HEK293 (cell line): ENCODE results near the gene PPP1R14C.
A peak's percentile ranks its signal among the peaks of the same experiment; 100 is the strongest.

Experiments used
- CTCF ChIA-PET: fragments of 350-600 bp; formaldehyde crosslinking; extraction: SDS; loops from one replicate; lab custom pipeline; 2021; ENCODE audit warnings: antibody characterized with exemption; lab: Yijun Ruan, JAX
- POLR2A ChIA-PET: fragments of 300-600 bp; formaldehyde crosslinking; extraction: SDS; loops from one replicate; lab custom pipeline; 2020; ENCODE audit warnings: antibody characterized with exemption, inconsistent platforms; lab: Yijun Ruan, JAX
- H3K27ac ChIP-seq: fragments of 200-500 bp; sonication (Bioruptor generic); 2 replicates; pipeline ENCODE4 v1.5.1; 2014; ENCODE audit warnings: low read depth, low read length, control low read depth, inconsistent platforms; ENCODE audit errors: extremely low read depth
- H3K36me3 ChIP-seq, 2 experiments: fragments of 200-500 bp in 1 of 2; sonication (Bioruptor generic) in 1 of 2; 1 replicate in 1 of 2; 2 replicates in 1 of 2; pipeline ENCODE4 v1.5.1; 2014 to 2017; ENCODE audit warnings: inconsistent platforms in 2 of 2, low read length in 2 of 2; ENCODE audit not compliant: control insufficient read depth in 2 of 2, insufficient read depth in 1 of 2
- H3K4me1 ChIP-seq: fragments of 200-500 bp; sonication (Bioruptor generic); 2 replicates; pipeline ENCODE4 v1.5.1; 2014; ENCODE audit warnings: mild to moderate bottlenecking, low read length, inconsistent platforms; ENCODE audit not compliant: control insufficient read depth, insufficient read depth
- H3K4me3 ChIP-seq: 2 replicates; pipeline ENCODE4 v1.5.1; 2011; ENCODE audit warnings: low read depth, mild to moderate bottlenecking, control low read depth, low read length, moderate library complexity
- H3K9me3 ChIP-seq: fragments of 200-500 bp; sonication (Bioruptor generic); 2 replicates; pipeline ENCODE4 v1.5.1; 2014; ENCODE audit warnings: low read depth, low read length, inconsistent platforms; ENCODE audit not compliant: control insufficient read depth, insufficient read depth
- BCL11A ChIP-seq: fragments of 450-650 bp; formaldehyde crosslinking; IDR thresholded peaks from 2 replicates; pipeline ENCODE4 v1.5.1; 2016; ENCODE audit warnings: low read depth, missing biosample characterization, missing genetic modification characterization
- EGR2 ChIP-seq: fragments of 450-650 bp; formaldehyde crosslinking; IDR thresholded peaks from 2 replicates; pipeline ENCODE4 v1.5.1; 2016; ENCODE audit warnings: low read depth, missing biosample characterization, missing genetic modification characterization
- GLI2 ChIP-seq: fragments of 450-650 bp; formaldehyde crosslinking; IDR thresholded peaks from 2 replicates; pipeline ENCODE4; 2017; ENCODE audit warnings: missing biosample characterization, missing genetic modification characterization, low read depth, borderline replicate concordance
- KLF1 ChIP-seq: fragments of 450-650 bp; formaldehyde crosslinking; IDR thresholded peaks from 2 replicates; pipeline ENCODE4 v1.5.1; 2016; ENCODE audit warnings: missing biosample characterization, missing genetic modification characterization
- KLF8 ChIP-seq: fragments of 450-650 bp; formaldehyde crosslinking; IDR thresholded peaks from 2 replicates; pipeline ENCODE4 v1.5.1; 2016; ENCODE audit warnings: missing biosample characterization, missing genetic modification characterization
- KLF9 ChIP-seq: fragments of 450-650 bp; formaldehyde crosslinking; IDR thresholded peaks from 2 replicates; pipeline ENCODE4 v1.5.1; 2016; ENCODE audit warnings: missing biosample characterization, missing genetic modification characterization, low read depth
- OSR2 ChIP-seq: fragments of 450-650 bp; formaldehyde crosslinking; IDR thresholded peaks from 2 replicates; pipeline ENCODE4 v1.5.1; 2016; ENCODE audit warnings: missing biosample characterization, missing genetic modification characterization
- ZBTB17 ChIP-seq: fragments of 450-650 bp; formaldehyde crosslinking; IDR thresholded peaks from 2 replicates; pipeline ENCODE4 v1.5.1; 2016; ENCODE audit warnings: missing biosample characterization, missing genetic modification characterization
- ZBTB8A ChIP-seq: fragments of 450-650 bp; formaldehyde crosslinking; IDR thresholded peaks from 2 replicates; pipeline ENCODE4 v1.5.1; 2016; ENCODE audit warnings: missing biosample characterization, missing genetic modification characterization
- ZNF146 ChIP-seq: fragments of 450-650 bp; formaldehyde crosslinking; IDR thresholded peaks from 2 replicates; pipeline ENCODE4 v1.5.1; 2016; ENCODE audit warnings: missing biosample characterization, missing genetic modification characterization
- ZNF157 ChIP-seq: fragments of 450-650 bp; formaldehyde crosslinking; IDR thresholded peaks from 2 replicates; pipeline ENCODE4 v1.5.1; 2016; ENCODE audit warnings: missing biosample characterization, missing genetic modification characterization
- ZNF423 ChIP-seq: fragments of 450-650 bp; formaldehyde crosslinking; IDR thresholded peaks from 2 replicates; pipeline ENCODE4 v1.5.1; 2016; ENCODE audit warnings: missing biosample characterization, missing genetic modification characterization
- ZNF514 ChIP-seq: fragments of 450-650 bp; formaldehyde crosslinking; IDR thresholded peaks from 2 replicates; pipeline ENCODE4 v1.5.1; 2016; ENCODE audit warnings: missing biosample characterization, missing genetic modification characterization
- ZNF521 ChIP-seq: fragments of 450-650 bp; formaldehyde crosslinking; IDR thresholded peaks from 2 replicates; pipeline ENCODE4 v1.5.1; 2017; ENCODE audit warnings: missing biosample characterization, mild to moderate bottlenecking, missing genetic modification characterization
- ZNF610 ChIP-seq: fragments of 450-650 bp; formaldehyde crosslinking; IDR thresholded peaks from 2 replicates; pipeline ENCODE4 v1.5.1; 2016; ENCODE audit warnings: missing biosample characterization, missing genetic modification characterization, borderline replicate concordance
- ZNF664 ChIP-seq: fragments of 450-650 bp; formaldehyde crosslinking; IDR thresholded peaks from 2 replicates; pipeline ENCODE4 v1.5.1; 2016; ENCODE audit warnings: missing biosample characterization, missing genetic modification characterization
- TF ChIP-seq, protein P1 (sequence below): fragments of 450-650 bp; formaldehyde crosslinking; IDR thresholded peaks from 2 replicates; pipeline ENCODE4 v1.5.1; 2017; ENCODE audit warnings: missing biosample characterization, missing genetic modification characterization
- TF ChIP-seq, protein P2 (sequence below): fragments of 450-650 bp; formaldehyde crosslinking; IDR thresholded peaks from 2 replicates; pipeline ENCODE4 v1.5.1; 2017; ENCODE audit warnings: missing biosample characterization, missing genetic modification characterization
- TF ChIP-seq, protein P3 (sequence below): fragments of 450-650 bp; formaldehyde crosslinking; IDR thresholded peaks from 2 replicates; pipeline ENCODE4 v1.5.1; 2016; ENCODE audit warnings: missing biosample characterization, missing genetic modification characterization
- TF ChIP-seq, protein P4 (sequence below): fragments of 450-650 bp; formaldehyde crosslinking; IDR thresholded peaks from 2 replicates; pipeline ENCODE4 v1.5.1; 2016; ENCODE audit warnings: missing biosample characterization, missing genetic modification characterization, low read depth
- TF ChIP-seq, protein P5 (sequence below): fragments of 450-650 bp; formaldehyde crosslinking; IDR thresholded peaks from 2 replicates; pipeline ENCODE4 v1.5.1; 2016; ENCODE audit warnings: missing biosample characterization, missing genetic modification characterization, borderline replicate concordance

Gene PPP1R14C

DNA sequence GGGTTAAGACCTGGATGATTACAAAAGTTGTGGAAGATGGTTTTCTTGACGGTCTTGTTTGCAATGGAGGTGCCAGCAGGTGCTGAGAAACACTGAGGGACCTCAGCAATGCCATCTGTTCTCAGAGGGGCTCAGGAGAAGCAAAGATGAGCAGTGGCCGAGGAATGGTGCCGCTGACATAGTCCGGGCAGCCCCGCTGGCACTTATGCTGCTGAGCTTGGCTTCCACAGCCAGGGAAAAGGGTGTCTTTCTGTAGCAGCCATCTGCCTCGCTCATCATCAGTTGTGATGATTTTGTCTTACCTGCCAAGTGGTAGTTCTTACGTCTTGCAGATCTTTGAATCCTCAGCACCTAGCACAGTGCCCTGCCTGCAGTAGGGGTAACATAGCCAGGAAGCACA, 55.7 kb downstream of the PPP1R14C start (continued):
- TF ChIP-seq ZBTB8A (tag by site-specific recombination): no peak
- no peak for TF ChIP-seq GLI2 (tag by site-specific recombination)

DNA sequence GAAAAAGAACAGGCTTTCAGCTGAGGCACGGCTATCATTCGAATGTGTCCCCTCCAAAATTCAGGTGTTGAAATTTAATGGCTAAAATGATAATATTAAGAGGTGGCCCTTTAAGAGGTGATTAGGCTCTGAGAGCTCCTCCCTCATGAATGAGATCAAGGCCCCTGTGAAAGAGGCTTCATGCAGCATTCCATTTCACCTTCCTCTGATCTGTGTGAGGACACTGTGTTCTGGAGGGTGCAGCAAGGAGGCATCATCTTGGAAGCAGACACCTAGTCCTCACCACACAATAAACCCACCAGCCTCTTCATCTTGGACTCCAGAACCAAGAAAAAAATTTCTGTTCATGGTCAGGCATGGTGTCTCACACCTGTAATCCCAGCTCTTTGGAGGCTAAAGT, 56.4 kb downstream of the PPP1R14C start:
- CTCF ChIA-PET: interaction anchor here (1.0 kb wide), 1 partner anchor 13 kb away, joined by 4 read pairs; no protein-coding TSS in a partner anchor
- Histone ChIP-seq H3K9me3 (no peaks in the 10 kb centered on the region), H3K36me3 (no peaks in the 10 kb centered on the region), H3K4me3 (no peak overlapping the region), H3K4me1 (peaks cover 33% of the 10 kb centered on the region), H3K27ac (no peak overlapping the region)
- POLR2A ChIA-PET: interaction anchor here (0.6 kb wide), 1 partner anchor 12 kb away, joined by 3 read pairs; no protein-coding TSS in a partner anchor
- TF ChIP-seq ZNF664 (tag by site-specific recombination): no peak
- TF ChIP-seq, protein P1, sequence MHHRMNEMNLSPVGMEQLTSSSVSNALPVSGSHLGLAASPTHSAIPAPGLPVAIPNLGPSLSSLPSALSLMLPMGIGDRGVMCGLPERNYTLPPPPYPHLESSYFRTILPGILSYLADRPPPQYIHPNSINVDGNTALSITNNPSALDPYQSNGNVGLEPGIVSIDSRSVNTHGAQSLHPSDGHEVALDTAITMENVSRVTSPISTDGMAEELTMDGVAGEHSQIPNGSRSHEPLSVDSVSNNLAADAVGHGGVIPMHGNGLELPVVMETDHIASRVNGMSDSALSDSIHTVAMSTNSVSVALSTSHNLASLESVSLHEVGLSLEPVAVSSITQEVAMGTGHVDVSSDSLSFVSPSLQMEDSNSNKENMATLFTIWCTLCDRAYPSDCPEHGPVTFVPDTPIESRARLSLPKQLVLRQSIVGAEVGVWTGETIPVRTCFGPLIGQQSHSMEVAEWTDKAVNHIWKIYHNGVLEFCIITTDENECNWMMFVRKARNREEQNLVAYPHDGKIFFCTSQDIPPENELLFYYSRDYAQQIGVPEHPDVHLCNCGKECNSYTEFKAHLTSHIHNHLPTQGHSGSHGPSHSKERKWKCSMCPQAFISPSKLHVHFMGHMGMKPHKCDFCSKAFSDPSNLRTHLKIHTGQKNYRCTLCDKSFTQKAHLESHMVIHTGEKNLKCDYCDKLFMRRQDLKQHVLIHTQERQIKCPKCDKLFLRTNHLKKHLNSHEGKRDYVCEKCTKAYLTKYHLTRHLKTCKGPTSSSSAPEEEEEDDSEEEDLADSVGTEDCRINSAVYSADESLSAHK (tag by site-specific recombination): no peak
- TF ChIP-seq, protein P2, sequence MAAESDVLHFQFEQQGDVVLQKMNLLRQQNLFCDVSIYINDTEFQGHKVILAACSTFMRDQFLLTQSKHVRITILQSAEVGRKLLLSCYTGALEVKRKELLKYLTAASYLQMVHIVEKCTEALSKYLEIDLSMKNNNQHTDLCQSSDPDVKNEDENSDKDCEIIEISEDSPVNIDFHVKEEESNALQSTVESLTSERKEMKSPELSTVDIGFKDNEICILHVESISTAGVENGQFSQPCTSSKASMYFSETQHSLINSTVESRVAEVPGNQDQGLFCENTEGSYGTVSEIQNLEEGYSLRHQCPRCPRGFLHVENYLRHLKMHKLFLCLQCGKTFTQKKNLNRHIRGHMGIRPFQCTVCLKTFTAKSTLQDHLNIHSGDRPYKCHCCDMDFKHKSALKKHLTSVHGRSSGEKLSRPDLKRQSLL: no peak
- TF ChIP-seq ZBTB8A (tag by site-specific recombination): no peak
- TF ChIP-seq ZNF521 (tag by site-specific recombination): no peak
- TF ChIP-seq OSR2: no peak
- no peak for TF ChIP-seq ZNF146 (tag by site-specific recombination)

DNA sequence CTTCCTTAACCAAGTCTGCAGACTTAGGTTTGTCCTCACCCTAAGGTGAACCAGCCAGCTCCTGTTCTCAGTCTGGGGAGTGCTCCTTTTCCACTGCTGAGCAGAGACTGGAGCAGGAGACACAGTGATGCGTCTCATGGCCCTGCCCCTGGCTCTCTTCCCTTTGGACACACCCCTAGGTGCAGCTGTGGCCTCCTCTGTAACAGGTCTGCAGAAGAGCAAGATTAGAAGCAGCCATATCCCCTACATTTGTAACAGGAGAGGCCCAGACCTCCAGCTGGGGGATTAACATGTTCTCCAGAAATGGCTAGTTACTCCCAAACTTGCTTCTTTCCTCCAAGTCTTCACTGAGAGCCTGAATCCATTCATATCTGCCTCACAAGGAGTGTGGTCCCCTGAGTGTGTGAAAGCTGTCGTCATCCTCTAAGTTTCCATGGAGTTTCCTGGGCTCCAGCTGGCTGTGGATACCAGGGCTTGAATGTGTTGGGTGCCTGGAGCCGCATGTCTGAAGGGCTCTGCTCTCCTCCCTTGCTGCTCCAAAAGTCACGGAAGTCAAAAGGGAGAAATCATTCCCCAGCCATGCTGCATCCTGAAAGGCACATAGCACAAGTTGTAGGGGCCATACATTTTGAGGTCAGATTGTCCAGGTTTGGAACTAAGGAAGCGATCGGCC, 57.7 kb downstream of the PPP1R14C start:
- Histone ChIP-seq H3K4me1 (peaks cover 24% of the 10 kb centered on the region), H3K36me3 (no peaks in the 10 kb centered on the region), H3K4me3 (no peak overlapping the region), H3K9me3 (no peaks in the 10 kb centered on the region), H3K27ac (no peak overlapping the region)
- ChIA-PET CTCF (interaction anchor here (0.6 to 1.0 kb wide), 2 partner anchors 14 to 18 kb away, joined by 3 to 4 read pairs; no protein-coding TSS in a partner anchor), POLR2A (no interaction called here)
- TF ChIP-seq ZNF157: no peak
- TF ChIP-seq KLF1 (tag by site-specific recombination): peak; percentile 28; the same call in 1 of the 2 replicates
- TF ChIP-seq KLF8 (tag by site-specific recombination): no peak
- TF ChIP-seq ZNF514: no peak
- no peak for TF ChIP-seq ZBTB8A (tag by site-specific recombination)
- TF ChIP-seq KLF9 (tag by site-specific recombination): no peak
- TF ChIP-seq, protein P3, sequence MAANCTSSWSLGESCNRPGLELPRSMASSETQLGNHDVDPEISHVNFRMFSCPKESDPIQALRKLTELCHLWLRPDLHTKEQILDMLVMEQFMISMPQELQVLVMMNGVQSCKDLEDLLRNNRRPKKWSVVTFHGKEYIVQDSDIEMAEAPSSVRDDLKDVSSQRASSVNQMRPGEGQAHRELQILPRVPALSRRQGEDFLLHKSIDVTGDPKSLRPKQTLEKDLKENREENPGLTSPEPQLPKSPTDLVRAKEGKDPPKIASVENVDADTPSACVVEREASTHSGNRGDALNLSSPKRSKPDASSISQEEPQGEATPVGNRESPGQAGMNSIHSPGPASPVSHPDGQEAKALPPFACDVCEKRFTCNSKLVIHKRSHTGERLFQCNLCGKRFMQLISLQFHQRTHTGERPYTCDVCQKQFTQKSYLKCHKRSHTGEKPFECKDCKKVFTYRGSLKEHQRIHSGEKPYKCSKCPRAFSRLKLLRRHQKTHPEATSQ (tag by site-specific recombination): no peak
- TF ChIP-seq OSR2: no peak
- TF ChIP-seq EGR2 (tag by site-specific recombination): no peak
- TF ChIP-seq BCL11A (tag by site-specific recombination): no peak
- TF ChIP-seq, protein P4, sequence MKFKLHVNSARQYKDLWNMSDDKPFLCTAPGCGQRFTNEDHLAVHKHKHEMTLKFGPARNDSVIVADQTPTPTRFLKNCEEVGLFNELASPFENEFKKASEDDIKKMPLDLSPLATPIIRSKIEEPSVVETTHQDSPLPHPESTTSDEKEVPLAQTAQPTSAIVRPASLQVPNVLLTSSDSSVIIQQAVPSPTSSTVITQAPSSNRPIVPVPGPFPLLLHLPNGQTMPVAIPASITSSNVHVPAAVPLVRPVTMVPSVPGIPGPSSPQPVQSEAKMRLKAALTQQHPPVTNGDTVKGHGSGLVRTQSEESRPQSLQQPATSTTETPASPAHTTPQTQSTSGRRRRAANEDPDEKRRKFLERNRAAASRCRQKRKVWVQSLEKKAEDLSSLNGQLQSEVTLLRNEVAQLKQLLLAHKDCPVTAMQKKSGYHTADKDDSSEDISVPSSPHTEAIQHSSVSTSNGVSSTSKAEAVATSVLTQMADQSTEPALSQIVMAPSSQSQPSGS (tag by site-specific recombination): no peak
- TF ChIP-seq ZNF610 (tag by site-specific recombination): no peak
- no peak for TF ChIP-seq ZNF423 (tag by site-specific recombination)
- TF ChIP-seq ZBTB17 (tag by site-specific recombination): 0 out of 2 replicates have a peak, but pooled peaks have one; percentile 16
- TF ChIP-seq, protein P5, sequence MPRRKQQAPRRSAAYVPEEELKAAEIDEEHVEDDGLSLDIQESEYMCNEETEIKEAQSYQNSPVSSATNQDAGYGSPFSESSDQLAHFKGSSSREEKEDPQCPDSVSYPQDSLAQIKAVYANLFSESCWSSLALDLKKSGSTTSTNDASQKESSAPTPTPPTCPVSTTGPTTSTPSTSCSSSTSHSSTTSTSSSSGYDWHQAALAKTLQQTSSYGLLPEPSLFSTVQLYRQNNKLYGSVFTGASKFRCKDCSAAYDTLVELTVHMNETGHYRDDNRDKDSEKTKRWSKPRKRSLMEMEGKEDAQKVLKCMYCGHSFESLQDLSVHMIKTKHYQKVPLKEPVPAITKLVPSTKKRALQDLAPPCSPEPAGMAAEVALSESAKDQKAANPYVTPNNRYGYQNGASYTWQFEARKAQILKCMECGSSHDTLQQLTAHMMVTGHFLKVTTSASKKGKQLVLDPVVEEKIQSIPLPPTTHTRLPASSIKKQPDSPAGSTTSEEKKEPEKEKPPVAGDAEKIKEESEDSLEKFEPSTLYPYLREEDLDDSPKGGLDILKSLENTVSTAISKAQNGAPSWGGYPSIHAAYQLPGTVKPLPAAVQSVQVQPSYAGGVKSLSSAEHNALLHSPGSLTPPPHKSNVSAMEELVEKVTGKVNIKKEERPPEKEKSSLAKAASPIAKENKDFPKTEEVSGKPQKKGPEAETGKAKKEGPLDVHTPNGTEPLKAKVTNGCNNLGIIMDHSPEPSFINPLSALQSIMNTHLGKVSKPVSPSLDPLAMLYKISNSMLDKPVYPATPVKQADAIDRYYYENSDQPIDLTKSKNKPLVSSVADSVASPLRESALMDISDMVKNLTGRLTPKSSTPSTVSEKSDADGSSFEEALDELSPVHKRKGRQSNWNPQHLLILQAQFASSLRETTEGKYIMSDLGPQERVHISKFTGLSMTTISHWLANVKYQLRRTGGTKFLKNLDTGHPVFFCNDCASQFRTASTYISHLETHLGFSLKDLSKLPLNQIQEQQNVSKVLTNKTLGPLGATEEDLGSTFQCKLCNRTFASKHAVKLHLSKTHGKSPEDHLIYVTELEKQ (tag by site-specific recombination): no peak
- TF ChIP-seq GLI2 (tag by site-specific recombination): no peak
